ENCODE results near the gene CHTOP.

DNA sequence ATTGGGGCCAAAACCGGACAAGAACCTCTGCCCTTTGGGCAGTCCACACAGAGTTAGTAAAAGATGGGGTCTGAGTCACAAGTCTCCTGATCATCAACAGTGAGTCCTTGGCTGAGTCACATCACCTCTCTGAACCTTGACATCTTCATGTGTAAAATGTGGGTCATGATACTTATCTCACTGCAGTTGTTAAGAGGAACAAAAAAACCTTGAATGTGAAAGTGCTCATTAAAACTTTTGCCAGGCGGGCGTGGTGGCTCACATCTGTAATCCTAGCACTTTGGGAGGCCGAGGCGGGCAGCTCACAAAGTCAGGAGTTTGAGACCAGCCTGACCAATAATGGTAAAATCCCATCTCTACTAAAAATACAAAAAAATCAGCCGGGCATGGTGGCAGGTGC lies 36.7 kb upstream of the CHTOP start:
- no peak for TF ChIP-seq POLR2A (IDR thresholded peaks at IDR 0.05)
- TF ChIP-seq, protein P1, sequence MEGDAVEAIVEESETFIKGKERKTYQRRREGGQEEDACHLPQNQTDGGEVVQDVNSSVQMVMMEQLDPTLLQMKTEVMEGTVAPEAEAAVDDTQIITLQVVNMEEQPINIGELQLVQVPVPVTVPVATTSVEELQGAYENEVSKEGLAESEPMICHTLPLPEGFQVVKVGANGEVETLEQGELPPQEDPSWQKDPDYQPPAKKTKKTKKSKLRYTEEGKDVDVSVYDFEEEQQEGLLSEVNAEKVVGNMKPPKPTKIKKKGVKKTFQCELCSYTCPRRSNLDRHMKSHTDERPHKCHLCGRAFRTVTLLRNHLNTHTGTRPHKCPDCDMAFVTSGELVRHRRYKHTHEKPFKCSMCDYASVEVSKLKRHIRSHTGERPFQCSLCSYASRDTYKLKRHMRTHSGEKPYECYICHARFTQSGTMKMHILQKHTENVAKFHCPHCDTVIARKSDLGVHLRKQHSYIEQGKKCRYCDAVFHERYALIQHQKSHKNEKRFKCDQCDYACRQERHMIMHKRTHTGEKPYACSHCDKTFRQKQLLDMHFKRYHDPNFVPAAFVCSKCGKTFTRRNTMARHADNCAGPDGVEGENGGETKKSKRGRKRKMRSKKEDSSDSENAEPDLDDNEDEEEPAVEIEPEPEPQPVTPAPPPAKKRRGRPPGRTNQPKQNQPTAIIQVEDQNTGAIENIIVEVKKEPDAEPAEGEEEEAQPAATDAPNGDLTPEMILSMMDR (IDR thresholded peaks at IDR 0.05), result no peak
- peak in 1 of 2 donors; percentile 8 for TF ChIP-seq POLR2AphosphoS5 (IDR thresholded peaks at IDR 0.05; ENCODE audit: insufficient read depth in 1 of 2, low read depth in 1 of 2)
